Head of caudate nucleus (tissue), 42 donors: ENCODE data around the gene NT5E.
"Not testable (repeated sequence)": the region's sequence is repeated elsewhere in the genome, so short reads cannot be mapped to it uniquely, and the experiment has no call there.

Experiments used
- DNase-seq, 42 donors: peaks; one replicate each; pipeline versions ENCODE4 v3.0.0 to v3.0.0-alpha.2; 2020 to 2021; ENCODE audit warnings: mixed read lengths in 7 of 42
- intact Hi-C: fragments of 100-400 bp; cut with DNase I; formaldehyde crosslinking; loops from one replicate; pipeline ENCODE4 v1.15.0; 2022

The NT5E gene

DNA sequence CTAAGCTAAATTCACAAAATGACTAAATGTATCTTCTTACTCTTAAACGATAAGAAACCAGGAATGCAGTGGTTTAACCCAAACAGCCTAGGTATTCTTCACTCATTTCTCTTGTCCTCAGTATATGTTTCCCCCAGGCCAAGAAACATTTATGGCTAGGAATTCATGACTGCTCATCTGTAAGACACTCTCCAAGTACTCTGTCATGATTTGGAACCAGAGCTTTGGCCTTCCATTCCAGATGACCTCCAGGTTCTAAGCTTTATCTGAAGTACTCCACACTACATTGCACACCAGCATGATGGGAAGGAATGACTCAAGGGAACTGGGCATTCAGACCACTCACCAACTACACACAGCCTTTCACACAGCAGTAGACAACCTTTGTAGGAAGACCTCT is 29.3 kb downstream of the NT5E start:
- DNase-seq = no peak
- intact Hi-C loops = no loop called here

DNA sequence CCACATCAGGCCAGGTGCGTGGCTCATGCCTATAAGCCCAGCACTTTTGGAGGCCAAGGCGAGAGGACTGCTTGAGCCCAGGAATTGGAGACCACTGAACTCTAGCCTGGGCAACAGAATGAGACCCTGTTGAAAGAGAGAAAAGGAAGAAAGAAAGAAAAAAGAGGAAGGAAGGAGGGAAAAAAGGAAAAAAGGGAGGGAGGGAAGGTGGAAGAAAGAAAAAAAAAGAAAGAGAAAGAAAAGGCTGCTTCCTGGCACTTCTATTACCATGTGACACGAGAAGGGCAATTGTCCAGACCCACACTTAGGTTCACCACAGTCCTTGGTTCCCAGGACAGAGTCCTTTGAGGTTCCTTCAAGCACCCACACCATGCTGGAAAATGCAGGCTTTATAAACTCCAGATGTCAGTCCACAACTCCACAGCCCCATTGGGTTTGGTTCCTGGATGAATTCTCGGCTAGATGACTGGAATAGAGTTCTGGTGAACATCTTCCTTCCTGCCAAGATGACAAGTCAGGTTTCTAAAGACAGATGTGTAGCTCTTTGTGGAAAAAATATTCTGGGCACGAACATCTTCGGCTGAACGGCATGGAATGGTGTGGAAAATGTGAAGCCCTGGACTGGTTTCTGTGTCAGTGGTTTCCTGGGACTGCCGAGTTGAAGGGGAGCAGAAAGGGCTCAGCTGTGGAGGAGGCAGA is 32.5 kb downstream of the NT5E start:
- no peak for DNase-seq
- intact Hi-C loops = loop anchor here (2.0 kb wide), 1 partner anchor 128 kb away; no protein-coding TSS in a partner anchor

DNA sequence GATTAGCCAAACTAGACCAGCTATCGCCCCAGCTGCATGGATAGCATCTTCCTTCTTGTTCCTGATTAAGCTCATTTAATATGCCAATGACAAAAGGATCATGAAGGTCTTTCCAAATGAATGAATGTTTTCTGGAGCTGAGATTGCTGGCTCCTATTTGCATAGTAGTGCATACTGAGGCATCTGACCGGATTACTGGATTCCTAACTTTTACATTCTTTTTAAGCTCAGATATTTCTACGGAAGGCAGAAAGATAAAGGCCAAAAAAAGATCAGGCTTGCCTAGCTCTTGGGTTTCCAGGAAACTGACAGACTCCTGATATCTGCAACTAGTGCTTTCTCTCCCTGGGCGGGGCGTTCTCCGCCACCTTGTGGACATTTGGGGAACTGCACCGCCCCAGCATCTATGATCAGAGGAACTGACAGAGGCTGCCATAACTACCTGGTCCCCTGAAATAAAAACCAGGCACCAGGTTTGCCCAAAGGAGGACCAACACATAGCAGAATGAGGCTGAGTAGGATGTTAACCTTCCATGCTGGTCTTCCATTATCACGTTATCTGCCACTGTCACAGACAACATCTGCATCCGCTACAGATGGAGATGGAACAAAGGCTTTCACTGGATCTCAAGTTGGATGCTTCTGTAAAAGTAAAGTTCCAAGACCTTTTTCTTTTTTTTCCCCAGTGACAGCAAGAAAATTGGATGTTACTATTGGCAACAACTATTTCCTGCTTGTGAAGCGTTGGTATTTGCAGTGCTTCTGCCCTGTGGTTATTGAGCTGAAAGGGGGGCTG is 33.2 kb downstream of the NT5E start:
- intact Hi-C loops = loop anchor here (2.0 kb wide), 1 partner anchor 128 kb away; no protein-coding TSS in a partner anchor
- DNase-seq = peak in 41 of 42 donors; percentile 55 to 91 (median 81)

DNA sequence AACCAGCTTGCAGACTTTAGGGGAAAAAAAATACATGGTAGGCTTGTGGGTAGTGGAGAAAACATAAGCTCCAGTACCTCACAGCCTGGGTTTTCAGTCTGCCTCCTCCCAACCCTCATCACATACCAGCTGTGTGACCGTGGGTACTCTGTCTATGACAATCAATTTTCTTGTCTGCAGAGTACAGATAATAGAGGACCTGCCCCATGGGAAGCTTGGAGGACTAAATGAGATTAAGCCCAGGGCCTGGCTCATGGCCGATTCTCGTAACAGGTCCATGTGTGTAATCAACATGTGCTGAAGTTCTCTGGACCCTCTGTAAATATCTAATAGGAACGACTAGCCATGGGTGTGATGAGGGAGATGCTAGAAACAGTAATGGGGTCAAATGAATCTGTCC is 34.0 kb downstream of the NT5E start:
- intact Hi-C loops = loop anchor here (2.0 kb wide), 1 partner anchor 129 kb away; no protein-coding TSS in a partner anchor
- no peak for DNase-seq

DNA sequence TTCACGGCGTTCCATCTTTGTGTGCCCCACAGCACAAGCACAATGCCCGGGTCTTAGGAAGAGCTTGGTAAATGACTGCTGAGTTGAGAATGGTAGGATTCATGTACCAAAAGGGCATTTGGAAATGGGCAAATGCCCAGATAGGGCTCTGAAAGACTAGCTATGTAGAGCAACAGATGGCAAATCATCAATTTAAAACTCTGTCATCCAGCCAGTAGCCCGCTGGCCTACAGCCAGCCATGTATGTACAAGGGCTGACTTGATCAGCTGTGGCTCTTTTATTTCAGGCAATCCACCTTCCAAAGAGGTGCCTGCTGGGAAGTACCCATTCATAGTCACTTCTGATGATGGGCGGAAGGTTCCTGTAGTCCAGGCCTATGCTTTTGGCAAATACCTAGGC is 35.1 kb downstream of the NT5E start:
- intact Hi-C loops = no loop called here

DNA sequence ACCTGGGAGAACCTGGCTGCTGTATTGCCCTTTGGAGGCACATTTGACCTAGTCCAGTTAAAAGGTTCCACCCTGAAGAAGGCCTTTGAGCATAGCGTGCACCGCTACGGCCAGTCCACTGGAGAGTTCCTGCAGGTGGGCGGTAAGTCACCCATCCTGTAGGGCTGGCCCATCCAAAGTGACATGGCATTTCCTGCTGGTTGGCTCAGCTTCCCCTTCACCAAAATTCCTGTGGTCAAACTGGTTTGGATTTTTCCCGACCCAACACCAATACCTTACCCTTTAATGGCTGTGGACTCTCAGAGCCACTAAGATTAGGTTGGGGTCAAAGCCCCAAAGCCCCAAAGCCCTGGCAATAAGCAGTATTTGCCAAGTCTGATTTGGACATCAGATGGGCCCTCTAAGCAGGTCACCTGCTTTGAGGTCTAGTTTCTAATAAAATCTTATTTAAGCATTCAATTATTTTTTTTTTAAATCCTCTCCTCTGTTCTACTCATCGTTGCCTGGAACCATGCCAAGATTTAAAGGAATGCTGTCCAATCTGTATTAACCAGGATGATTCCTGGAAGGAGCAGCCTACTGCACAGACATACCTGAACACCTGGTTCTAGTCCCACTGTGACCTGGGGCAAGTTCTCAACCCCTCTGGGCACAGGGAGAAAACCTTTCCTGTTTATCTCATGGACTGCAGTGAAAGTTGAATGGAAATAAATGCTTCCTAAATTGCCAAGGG is 40.8 kb downstream of the NT5E start:
- no peak for DNase-seq
- intact Hi-C loops = no loop called here

More for the DNA sequence above, 35.1 kb downstream of the NT5E start:
- DNase-seq = no peak

DNA sequence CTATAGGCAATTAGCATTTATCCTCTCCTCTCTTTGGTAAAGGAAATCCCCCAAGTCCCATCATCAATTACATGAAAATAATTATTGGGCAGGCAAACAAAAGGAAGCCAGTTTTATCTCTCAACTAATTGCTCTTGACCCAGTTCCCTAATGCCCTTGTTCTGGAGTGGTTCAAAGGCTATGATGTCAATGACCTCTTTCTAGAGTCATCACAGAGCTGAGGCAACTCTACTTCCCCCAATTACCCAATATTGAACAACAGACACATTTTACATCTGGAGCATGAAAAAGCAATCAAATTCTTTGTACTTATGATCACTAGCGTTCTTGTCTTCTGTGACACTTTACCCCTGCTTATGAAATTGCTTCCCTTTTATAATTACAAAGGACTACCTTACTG is 43.5 kb downstream of the NT5E start:
- DNase-seq = no peak
- intact Hi-C loops = no loop called here

DNA sequence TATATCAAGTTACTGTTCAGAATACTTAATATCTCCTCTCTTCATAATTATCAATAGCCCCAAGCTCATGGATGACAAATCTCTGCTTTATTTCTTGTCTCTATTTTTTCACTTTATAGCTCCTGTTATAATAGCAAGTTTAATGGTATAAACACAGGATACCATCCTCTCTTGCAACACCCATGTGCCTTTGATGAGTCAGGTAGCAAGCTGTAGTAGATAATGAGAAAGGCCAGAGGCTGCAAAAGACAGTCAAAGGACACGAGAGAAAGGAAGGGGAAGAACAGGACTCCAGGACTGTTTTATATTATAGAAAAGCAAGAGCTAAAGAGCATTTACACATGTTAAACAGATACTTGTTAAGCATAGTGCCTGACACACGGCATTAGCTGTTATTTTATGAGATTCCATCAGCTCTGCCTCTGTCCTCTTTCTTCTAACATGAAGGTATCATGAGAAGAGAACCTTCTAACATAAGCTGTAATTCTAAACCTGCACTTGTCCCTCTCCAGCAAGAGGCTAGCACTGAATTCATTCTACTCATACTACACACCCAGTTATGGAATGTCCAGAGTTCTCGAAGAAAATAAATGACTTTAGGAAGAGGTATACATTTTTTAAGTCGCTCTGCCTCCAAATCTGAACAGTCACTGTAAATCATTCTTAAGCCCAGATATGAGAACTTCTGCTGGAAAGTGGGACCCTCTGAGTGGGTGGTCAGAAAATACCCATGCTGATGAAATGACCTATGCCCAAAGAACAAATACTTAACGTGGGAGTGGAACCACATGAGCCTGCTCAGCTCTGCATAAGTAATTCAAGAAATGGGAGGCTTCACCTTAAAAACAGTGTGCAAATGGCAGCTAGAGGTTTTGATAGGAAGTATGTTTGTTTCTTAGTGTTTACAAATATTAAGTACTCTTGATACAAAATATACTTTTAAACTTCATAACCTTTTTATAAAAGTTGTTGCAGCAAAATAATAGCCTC is 45.0 kb downstream of the NT5E start:
- no peak for DNase-seq
- intact Hi-C loops = no loop called here

DNA sequence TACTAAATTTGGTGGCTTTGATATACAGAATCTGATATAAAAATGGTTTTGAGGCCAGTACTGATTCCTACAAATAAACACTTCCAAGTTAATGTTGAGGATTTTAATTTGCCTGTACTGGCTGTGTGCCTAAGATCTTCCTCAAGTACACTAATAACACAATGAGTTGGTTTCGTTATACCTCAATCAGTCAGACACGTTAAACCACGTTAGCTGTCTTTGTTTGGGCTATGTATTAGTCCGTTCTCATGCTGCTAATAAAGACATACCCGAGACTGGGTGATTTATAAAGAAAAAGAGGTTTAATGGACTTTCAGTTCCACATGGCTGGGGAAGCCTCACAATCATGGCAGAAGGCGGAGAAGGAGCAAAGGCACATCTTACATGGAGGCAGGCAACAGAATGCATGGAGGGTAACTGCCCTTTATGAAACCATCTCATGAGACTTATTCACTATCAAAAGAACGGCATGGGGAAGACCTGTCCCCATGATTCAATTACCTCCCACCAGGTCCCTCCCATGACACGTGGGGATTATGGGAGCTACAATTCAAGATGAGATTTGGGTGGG is 46.2 kb downstream of the NT5E start:
- intact Hi-C loops = no loop called here
- no peak for DNase-seq

DNA sequence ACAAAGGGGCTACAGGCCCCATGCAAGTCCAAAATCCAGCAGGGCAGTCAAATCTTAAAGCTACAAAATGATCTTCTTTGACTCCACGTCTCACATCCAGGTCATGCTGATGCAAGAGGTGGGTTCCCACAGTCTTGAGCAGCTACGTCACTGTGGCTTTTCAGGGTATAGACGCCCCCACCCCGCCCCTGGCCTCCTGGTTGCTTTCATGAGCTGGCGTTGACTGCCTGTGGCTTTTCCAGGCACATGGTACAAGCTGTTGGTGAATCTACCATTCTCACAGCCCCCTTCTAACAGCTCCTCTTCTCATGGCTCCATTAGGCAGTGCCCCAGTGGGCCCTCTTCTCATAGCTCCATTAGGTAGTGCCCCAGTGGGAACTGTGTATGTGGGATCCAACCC is 47.0 kb downstream of the NT5E start:
- no peak for DNase-seq
- intact Hi-C loops = no loop called here

DNA sequence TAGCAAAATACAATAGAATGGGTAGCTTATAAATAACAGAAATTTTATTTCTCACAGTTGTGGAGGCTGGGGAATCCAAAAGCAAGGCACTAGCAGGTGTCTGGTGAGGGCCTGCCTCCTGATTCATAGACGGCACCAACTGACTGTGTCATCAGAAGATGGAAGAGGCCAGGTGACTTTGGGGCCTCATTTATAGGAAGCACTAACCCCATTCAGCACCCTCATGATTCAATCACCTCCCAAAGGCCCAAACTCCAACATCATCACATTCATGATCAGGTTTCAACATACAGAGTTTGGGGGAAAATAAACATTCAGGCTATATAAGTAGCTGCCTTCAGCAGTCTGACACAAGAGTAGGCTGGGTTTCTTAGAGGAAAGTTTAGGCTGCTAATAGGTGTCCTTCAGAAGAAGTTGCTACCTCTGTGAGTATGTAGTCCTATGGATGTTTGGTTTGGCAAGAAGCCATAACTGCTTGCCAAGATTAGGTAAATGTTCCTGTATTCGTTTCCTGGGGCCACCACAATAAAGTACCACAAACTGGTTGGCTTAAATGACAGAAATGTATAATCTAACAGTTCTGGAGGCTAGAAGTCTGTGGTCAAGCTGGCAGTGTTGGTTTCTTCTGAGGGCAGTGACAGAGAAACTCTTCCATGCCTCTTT is 48.8 kb downstream of the NT5E start:
- intact Hi-C loops = no loop called here
- DNase-seq = no peak

DNA sequence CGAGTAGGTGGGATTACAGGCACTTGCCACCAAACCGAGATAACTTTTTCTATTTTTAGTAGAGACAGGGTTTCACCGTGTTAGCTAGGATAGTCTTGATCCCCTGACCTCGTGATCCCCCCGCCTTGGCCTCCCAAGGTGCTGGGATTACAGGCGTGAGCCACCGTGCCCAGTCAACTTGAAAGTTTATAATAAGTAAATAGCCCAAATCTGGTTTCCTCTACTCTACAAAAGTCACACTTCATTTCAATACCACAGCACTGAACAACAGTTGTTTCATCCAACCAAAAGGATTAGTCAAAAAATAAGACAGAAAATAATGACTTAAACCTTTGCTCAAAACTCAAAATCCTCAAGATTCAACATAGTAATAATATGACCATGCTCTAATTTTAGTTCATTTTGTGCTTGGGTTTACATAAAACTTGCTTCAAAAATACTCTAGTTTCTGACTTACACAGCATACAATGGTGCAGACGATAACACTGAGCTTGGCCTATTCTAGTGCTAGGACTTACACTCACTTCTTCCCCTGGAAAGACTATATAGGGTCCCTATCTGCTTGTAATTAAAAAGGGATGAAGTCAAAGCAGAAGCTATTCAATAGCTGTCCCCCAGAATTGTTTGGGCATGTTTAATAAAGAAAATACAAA is 56.7 kb downstream of the NT5E start:
- DNase-seq = no peak
- intact Hi-C loops = no loop called here

DNA sequence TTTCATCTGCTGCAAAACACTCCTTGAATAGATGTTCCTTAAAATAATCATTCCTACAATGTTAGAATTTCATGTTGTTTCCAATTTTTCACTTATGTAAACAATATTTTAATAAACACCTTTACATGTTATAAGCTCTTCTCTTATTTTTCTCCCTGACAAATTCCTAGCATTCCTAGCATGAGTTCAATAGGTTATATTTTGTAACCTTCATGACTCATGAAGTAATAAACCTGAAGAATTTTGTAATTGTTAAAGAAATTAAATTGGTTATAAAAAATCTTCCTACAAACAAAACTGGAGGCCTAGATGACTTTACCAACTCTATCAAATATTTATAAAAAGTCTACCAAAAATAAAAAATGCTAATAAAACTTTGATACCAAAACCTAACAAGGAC is 66.3 kb downstream of the NT5E start:
- no peak for DNase-seq

DNA sequence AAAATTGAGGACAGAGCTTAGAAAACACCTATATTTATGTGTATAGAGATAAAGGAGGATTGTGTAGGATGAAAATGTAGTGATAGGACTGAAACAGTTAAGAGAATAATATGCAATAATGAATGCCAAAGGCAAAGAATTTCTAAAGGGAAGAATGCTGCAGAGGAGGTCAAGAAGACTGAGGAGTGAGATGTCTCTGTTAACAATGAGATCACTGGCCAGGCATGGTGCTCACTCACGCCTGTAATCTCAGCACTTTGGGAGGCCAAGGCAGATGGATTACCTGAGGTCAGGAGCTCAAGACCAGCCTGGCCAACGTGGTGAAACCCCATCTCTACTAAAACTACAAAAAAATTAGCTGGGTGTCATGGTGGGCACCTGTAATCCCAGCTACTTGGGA is 74.4 kb downstream of the NT5E start:
- intact Hi-C loops, DNase-seq: not testable (repeated sequence)

More for the DNA sequence above, 66.3 kb downstream of the NT5E start:
- intact Hi-C loops = no loop called here

DNA sequence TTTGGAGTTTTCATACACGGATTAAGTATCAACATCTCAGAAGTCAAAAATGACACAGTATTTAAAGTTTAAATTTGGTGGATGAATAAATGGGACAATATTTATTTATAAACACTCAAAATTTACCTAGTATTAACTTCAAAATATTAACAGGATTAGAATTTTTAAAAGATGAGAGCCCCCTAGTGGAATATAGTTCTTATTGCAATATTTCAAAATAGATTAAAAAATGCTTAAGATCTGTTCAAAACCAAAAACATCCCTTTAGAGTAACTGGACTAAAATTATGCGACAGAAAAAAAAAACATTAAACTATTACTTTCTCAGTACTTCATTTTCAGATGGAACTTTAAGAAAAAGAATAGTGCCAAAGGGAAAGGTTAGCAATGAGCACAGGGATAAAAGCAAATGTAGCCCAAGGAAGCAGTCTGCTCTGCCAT is 87.2 kb downstream of the NT5E start:
- DNase-seq = no peak
- intact Hi-C loops = no loop called here

DNA sequence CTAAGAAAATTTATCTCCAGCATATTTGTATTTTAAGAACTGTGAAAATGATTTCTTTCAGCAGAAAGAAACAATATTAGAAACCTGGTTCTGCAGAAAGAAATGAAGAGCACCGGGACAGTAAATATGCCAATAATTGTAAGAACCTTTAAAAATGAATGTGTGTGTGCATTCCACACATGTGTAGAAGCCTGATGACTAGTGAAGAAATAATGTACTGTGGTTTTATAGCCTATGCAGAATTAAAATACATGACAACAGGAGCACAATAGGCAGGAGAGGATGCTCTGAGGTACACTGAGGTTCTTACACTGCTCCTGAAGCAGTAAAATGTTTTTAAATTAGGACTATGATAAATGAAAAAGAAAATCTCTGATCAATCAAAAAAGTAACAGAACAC is 94.9 kb downstream of the NT5E start:
- intact Hi-C loops = no loop called here
- DNase-seq = no peak
